Right hindlimb (tissue), 1 donor: Measurements from ENCODE around the gene TNFRSF1B.

ENCODE experiments used
- DNase-seq: peaks from one replicate; pipeline ENCODE4 v3.0.0-alpha.2; 2018

Gene TNFRSF1B

GRCh38 chr1:12166834-12167492, at the start of gene TNFRSF1B:
TNFRSF1B (plus strand) TSS chr1:12166991; CDS start chr1:12167092, 101 bp downstream.
- peak; percentile 66 for DNase-seq

GRCh38 chr1:12121212-12122003, 45.4 kb upstream of the TNFRSF1B start:
- no peak for DNase-seq

GRCh38 chr1:12123172-12123571, 43.6 kb upstream of the TNFRSF1B start:
- DNase-seq: no peak

- DNase-seq: peak; percentile 79
These were observed 41.9 kb upstream of the TNFRSF1B start for GRCh38 chr1:12124693-12125421.

- no peak for DNase-seq
These were observed 41.1 kb upstream of the TNFRSF1B start for GRCh38 chr1:12125422-12126355.

GRCh38 chr1:12126781-12127180, 40.0 kb upstream of the TNFRSF1B start:
- no peak for DNase-seq

DNA sequence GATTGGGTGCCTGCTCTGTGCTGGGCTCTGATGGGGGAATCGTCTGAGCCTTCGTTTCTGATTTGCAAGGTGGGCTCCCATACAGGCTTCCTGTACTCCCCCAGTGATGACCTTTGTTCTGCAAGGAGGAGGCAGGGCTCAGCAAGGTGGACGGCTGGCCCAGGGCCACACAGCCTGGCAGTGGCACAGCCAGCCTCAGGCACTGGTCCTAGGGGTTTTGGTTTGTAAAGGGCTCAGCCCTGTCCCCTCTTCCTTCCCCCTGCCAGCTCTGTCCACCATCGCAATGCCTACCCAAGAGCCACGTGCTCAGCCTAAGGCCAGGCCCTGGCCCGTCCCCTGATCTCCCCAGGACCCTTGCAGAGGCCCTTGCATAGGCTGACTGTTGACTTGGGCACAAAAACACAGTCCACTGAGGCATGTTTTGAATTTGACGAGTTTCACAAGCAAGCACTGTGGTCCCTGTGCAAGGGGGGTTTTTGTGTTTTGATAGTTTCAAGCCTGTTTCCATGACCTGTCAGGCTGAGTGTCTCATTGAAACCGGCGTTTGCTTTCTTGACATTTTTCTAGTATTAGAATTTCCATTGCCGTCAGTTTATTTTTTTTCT, 39.5 kb upstream of the TNFRSF1B start:
- no peak for DNase-seq

GRCh38 chr1:12128120-12128519, 38.7 kb upstream of the TNFRSF1B start:
- DNase-seq: no peak

DNA sequence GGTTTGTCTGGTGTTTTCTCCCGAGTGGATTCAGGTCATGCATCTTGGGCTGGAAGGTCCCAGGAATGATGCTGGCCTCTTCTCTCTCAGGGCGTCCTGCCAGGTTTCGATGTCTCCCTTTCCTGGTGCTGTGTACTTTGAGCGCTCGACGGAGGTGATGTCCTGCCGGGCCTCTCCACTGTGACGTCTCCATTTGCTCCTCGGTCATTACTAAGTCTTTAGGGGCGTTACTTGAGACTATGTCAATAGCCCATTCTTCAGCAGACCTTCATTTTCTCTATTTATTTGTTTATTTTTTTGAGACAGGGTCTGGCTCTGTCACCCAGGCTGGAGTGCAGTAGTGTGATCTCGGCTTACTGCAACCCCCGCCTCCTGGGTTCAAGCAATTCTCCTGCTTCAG, 37.2 kb upstream of the TNFRSF1B start:
- no peak for DNase-seq

GRCh38 chr1:12130466-12131130, 36.2 kb upstream of the TNFRSF1B start:
- DNase-seq: no peak

DNA sequence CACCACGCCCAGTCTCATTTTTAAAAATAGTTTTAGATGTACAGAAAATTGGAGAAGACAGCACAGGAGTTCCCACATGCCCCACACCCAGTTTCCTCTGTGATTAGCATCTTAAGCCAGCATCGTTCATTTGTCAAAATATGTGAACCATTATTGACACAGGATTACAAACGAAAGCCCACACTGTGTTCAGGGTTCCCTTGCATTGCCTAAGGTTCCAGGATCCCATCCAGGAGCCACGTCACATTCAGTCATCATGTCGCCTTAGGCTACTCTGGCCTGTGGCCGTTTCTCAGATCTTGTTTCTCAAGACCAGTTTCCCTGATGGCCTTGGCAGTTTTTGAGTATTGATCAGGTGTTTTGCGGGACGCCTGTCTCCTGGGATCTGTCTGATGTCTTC, 34.7 kb upstream of the TNFRSF1B start:
- no peak for DNase-seq

DNA sequence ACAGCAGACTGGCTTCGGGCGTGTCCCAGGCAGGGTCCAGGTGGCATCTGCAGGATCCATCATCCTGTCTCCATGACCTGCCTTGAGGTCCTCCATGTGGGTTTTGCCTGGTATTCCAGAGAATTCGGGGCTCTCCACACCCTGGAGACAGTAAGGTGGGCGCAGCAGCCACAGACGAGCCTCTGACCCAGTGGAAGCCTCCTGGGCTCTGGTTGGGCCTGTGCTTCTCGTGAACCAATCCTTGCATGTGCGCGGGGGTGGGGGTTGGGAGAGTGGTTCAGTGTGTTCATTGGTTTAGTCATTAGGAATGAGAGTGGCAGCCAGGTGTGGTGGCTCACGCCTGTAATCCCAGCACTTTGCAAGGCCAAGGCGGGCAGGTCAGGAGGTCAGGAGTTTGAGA, 32.1 kb upstream of the TNFRSF1B start:
- DNase-seq: no peak

DNA sequence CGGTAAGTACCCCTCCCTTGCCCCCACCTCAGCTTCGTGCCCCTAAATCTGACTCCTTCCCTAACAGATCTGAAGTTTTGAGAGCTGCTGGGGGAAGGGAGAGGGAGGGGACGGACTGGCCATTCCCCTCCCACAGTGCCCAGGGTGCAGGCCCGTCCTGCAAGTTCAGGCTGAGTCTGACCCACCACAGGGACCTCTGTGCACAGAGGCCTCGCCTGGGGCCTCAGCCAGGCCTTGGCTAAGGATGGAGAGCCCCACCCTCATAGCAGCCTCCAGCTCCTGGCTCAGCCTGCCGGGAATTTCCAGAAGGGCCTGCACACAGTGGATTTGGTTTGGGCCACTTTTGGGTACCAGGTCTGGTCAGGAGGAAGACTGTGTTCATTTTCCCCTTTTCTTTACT, 31.2 kb upstream of the TNFRSF1B start:
- no peak for DNase-seq

DNA sequence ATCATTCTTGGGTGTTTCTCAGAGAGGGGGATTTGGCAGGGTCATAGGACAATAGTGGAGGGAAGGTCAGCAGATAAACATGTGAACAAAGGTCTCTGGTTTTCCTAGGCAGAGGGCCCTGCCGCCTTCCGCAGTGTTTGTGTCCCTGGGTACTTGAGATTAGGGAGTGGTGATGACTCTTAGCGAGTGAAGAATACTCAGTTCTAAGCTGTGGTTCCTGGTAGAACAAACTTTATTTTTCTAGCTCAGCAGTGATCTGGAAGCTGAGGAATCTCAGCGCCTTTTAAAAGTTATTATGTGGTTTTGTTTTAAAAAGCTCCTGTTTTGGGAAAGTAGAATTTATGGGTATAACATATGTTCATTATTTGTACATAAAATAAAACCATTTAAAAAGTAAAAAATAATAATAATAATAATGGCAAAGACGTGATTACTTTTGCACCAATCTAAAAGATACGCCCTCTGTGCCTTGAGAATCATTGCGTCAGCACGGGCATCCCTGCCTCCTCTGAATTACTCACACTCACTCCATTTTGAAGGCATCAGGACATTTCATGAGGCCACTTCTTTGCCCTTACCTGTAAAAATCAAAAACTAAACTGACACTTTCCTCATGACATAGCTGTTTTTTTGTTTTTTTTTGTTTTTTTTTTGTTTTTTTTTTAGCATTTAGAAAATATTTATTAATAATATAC, 29.7 kb upstream of the TNFRSF1B start:
- no peak for DNase-seq

- no peak for DNase-seq
These were observed 28.3 kb upstream of the TNFRSF1B start for GRCh38 chr1:12138196-12139168.

DNA sequence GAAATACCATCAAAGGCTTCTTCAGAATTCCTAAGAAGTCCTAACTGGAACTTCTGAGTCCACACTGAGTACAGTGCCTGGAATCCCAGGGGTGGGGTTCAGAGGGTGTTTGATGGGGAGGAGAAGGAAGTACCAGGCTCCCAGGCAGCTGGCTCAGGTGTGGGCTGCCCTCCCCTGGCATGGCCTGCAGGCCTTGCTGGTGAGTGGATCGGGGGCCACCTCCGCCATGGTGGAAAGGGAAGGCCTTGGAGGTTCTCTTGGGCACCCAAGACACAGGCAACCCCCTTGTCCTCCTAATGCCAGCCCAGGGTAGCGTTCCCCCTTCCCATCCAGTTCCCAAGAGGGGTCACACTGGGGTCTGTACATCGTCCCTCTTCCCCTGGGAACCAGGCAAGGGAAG, 26.8 kb upstream of the TNFRSF1B start:
- DNase-seq: no peak

DNA sequence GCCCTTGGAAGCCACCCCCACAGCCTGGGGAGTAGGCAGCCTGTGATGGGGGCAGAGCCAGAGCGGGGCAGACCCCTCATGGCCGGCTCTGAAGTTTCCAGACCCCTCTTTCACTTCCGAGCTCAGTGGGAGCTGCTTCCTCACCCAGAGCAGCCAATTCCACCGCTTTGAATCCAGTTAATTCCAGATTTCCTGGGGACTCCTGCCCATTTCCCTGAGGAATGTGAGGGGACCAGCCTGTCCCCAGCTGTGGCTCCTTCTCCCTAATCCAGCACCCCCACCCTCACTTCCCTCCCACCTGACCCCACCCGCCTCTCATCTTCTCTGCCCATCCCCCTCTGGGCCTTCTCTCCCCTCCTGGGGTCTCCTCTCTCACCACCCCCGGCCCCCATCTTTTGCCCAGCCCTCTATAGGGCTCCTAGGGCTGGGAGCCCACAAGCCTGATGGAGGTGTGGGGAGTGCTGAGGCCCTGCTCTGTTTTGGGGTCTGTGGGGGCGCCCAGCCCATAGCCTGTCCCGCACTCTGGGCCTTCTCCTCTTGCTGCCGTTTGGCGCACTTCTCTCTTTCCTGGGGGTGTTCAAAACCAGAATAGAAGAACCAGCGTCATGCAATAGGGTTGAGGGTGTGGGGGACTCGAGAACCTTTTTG, 26.2 kb upstream of the TNFRSF1B start:
- no peak for DNase-seq

DNA sequence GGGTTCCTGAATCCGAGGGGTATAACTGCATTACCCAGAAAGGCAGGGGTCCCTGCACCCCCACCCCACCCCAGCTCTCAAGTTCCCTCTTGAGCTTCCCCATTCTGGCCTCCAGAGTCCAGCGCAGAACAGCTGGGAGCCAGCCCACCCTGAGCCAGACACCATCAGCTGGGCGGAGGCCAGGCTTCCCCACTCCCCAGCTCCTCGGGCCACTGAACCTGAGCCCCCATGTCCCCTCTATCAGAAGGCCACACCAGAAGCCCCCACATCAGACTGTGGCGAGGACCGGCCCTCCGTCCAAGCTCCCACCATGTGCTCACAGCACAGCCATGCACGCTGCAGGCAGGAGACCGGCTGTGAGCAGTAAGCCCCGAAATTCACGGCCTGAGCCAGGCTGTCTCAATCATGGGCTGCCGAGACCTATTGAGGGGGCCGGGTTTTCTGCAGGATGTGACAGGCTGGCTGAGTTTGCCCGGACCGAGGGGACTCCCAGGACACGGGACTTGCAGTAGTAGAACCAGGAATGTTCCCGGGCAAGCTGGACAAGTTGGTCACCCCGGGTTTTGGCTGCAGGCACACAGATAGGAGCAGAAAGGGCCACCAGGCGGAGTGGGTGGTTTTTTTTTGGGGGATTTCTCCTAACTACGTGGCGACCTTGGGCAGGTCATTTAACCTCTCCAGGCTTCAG, 25.5 kb upstream of the TNFRSF1B start:
- DNase-seq: no peak
